GM18505 (cell line): ENCODE data around the gene AGBL4.

Experiments used
- ATAC-seq: cut with Tn5 transposase; IDR thresholded peaks from one replicate; pipeline ENCODE4 v1.9.1; 2021; ENCODE audit not compliant: unreplicated experiment
- POLR2A ChIP-seq: IDR thresholded peaks from 4 replicates; pipeline ENCODE4 v1.6.1; 2011; ENCODE audit warnings: borderline replicate concordance; ENCODE audit not compliant: insufficient read depth, insufficient read length; ENCODE audit errors: extremely low read depth

AGBL4 gene

DNA sequence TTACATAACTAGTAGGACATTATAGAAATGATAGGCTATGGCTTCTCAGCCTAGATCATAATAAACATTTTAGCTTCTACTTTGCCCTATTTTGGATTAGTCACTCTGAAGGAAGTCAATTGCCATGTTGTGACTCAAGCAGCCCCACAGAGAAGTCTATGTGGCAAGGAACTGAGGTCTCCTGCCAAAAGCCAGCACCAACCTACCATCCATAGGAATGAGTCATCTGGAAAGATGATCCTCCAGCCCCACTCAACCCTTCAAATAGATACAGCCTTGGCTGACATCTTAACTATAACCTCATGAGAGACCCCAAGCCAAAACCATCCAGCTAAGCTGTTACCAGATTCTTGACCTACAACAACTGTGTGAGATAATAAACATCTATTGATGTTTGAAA is 1170.7 kb downstream of the AGBL4 start:
- no peak for TF ChIP-seq POLR2A
- ATAC-seq = no peak

DNA sequence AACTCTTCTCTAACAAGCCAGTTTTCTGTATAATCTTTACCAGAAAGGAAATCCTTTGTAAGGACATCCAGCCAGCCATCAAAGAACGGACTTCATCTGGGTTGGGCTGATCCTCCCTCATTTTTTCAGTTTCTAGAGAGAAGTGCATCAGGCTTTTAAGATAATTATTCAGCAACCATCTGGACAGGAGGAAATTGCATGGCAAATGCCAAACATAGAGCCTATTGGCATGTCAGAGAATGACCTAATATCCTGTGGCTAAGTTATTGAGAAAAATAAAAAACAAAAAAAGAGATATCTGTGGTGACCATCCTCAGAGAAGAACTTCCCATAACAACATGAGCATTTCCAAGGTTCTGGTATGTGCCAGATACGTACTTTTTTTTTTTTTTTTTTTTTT is 1172.1 kb downstream of the AGBL4 start:
- no peak for ATAC-seq
- no peak for TF ChIP-seq POLR2A

DNA sequence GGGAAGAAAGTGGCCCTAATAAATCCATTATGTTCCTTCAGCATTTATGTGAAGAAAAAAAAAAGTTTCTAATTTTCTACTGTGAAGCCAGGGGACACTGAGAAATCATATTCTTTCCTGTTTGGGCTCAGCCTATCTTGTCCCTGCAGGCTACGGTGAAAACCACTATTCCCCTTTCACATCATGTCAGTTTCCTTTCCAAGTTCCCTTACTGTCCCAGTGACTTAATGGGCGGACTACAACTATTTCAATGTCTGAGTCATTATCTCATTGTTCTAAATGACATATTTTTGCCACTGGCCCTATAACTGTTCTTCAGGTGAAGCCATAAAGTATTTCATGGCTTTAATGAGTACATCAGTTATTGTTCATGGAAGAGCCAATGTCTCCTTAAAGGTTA is 1175.7 kb downstream of the AGBL4 start:
- no peak for ATAC-seq
- TF ChIP-seq POLR2A = no peak

DNA sequence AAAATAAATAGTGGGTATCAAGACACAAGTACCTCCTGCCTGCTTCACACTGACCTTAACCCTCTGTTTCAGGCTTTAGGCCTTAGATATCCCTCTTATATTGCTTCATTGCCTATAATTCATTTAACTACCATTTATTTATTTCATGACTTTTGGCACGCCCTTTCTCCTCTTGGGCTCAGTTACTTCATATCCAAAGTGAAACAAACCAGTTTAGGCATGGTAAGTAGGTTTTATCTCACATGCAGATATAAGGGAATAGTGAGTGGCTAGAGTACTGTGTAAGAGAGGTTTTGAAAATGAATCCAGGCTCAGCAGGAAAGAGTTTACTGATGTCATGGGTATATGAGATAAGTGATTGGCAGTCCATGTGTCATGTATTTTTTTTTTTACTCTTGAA is 1177.3 kb downstream of the AGBL4 start:
- no peak for ATAC-seq
- no peak for TF ChIP-seq POLR2A

DNA sequence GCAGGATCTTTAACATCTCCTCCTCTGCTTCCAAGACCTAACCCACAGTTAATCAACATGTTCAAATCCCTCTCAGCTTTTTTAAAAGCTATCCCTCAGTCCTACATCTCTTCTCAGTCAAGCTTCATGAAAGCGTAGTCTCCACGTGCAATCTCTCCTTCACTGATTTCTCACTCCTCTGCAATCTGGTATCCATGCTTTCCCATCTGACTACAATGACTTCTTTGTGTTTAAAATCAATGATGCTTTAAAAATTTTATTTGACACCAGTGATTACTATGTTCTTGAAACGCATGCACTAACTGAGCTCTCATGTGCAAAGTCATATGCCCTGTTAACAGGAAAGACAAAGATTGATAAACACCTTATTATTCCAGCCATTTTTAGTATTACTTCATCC is 1179.6 kb downstream of the AGBL4 start:
- ATAC-seq = no peak
- TF ChIP-seq POLR2A = no peak

DNA sequence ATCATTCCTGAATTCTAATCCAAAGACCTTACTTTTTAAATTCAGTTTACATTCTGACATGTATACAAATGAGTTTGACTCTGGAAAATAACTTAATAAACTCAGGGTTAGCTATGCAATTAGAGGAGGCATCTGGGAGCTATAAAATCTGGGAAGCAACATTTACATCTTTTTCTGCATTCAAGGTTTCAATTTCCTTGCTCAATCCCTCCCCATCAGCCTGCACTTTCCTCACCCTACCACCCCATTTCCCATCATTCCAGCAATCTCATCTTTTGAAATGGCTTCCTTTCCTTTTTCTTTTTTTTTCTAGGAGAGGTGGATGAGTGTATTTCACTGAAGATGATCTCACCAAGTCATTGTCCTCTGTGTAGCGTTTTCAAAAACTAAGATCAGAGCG is 1181.8 kb downstream of the AGBL4 start:
- no peak for ATAC-seq
- no peak for TF ChIP-seq POLR2A

DNA sequence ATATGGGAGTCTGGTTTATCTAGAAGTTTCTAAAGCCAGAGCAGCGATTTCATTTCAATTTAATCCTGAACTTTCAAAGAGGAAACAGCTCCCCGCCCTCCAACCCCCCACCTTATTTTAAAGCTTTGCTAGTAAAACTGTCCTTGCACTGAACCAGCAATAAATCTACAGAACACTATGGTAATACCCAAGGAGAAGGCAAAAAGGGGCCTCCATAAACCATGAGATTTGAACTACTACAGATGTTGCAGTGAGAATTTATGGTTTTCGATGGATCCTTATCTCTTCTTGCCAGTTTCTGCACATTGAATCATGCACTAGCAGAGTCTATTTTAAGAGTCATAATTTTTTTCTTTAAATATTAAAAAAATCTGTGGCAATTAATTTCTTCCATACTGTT is 1182.3 kb downstream of the AGBL4 start:
- ATAC-seq = no peak

DNA sequence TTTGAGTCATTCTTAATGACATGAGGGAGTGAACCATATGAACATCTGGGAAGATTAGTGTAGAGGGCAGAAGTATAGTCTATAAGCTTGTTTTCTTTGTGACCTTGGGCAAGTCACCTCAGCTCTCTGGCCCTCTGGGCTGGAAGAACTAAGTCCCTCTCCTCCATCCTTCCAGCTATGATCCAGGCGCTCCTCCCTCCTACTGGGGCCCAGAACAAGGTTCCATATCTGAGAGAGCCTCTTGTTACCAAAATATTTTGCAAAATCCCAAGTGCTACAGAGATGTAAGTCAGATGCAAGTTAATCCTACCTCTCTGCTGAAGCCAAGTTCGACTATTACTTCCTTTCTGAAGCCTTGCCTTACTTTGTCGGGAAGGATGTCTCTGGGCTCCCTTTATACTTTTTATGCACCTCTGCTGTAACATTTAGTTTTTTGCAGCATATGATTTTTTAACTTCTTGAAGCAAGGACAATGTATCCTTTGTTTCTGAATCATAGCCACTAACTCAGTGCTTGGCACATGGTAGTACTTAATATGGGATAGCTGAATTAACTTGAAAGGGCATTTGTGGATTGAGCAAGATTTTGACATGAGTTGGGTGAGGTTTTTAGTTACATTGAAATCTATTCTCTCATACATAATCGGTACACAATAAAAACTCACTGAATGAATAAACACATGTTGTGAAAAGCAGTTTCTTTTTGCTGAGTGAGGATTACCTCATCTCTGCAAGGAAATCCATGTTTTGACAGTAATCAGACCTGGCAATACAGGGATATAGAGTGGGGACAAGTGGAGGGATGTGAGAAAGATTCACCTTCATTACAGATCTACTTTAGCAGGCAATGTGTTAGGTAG is 1192.4 kb downstream of the AGBL4 start:
- TF ChIP-seq POLR2A = no peak
- ATAC-seq = no peak

More for the DNA sequence above, 1182.3 kb downstream of the AGBL4 start:
- no peak for TF ChIP-seq POLR2A

DNA sequence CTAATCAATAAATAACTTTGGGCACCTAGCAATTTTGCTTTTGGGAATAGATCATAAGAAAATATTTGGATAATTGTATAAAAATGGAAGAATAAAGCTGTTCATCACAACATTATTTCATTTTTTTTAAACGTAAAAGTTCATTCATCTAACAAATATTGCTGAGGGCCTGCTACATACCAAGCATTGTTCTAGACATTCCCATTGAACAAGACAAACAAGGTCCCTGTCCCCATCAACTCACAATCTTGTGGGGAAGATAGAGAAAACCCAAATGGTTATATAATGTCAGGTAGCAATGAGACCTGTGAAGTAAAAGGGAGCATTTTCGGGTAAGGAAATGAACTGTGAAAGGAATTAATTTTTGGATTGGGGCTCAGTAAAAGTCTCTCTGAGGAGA is 1193.0 kb downstream of the AGBL4 start:
- TF ChIP-seq POLR2A = no peak
- no peak for ATAC-seq

DNA sequence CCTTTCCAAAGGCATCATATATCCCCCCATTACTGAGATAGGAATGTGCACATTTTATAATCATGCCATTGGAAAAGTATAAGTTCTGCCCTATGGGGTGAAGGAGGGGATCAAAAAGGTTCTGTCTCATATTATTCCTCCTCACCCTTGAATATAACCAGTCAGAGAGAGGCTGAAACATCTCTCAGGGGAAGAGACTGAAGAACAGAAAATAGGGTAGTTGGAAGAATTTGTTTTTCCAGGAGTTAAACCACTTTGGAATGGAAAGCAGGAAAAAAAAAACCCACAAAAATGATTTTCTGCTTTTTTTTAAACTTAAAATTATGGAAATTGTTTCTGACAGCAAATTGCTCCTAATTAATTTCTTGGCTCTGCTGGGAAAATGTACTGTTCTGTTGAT is 1194.3 kb downstream of the AGBL4 start:
- ATAC-seq = no peak
- TF ChIP-seq POLR2A = no peak

DNA sequence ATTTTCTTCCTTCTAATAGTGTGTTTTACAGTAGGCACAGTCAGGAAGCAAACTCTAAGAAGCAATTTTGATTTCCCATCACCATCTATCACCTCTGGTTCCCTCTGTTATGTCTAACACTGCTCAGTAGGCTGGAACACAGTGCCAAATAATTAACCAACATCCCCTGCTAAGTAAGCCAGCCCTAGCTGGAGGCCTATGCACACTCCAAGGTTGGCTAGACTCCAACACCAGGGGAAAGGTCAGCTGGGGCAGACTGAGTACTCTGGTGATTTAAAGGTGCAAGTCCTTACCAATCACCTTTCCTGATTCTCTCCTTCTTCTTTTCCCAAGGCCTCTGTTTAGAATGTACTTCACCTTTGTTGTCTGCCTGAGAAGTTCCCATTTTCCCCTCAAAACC is 1200.6 kb downstream of the AGBL4 start:
- no peak for ATAC-seq
- TF ChIP-seq POLR2A = no peak

DNA sequence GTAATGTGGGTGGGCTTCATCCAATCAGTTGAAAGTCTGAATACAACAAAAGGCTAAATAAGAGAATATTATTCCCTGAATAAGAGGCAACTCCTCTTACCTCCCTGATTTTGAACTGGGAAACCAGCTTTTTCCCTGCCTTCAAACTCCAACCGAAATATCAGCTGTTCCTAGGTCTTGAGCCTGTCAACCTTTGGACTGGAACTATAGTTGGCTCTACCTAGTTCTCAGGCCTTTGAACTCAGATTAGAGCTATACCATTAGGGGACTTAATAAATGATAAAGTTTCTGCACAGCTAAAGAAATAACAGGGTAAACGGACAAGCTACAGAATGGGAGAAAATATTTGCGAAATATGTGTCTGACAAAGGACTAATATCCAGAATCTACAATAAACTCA is 1203.3 kb downstream of the AGBL4 start:
- TF ChIP-seq POLR2A = no peak
- no peak for ATAC-seq

DNA sequence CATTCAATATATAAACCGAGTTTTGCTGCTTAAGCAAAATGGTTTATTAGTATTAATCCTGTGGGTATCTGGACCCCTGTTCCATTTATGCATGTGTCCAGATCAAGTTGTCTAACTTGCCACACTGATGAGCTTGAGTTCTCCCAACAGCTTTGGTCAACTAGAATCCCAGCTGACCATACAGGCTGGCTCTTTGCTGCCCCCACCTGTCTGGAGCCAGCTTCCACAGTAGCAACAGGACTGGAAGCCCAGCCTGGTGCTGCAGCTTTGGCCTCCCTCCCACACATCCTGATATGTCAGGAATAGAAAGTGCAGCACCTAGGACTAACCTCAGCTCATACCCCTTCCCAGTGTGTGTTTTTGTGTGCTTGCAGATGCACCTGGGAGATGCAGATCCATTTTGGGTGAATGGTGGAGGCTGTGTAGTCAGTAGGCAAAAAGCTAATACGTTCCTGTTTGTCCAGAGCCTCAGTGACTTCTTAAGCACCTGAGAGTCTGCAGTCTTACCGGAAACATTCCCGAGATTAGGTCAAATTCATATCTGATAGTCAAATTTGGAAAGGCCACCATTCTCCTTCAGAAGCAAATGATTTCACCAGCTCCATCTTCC is 1206.1 kb downstream of the AGBL4 start:
- ATAC-seq = peak; percentile 78
- TF ChIP-seq POLR2A = no peak

DNA sequence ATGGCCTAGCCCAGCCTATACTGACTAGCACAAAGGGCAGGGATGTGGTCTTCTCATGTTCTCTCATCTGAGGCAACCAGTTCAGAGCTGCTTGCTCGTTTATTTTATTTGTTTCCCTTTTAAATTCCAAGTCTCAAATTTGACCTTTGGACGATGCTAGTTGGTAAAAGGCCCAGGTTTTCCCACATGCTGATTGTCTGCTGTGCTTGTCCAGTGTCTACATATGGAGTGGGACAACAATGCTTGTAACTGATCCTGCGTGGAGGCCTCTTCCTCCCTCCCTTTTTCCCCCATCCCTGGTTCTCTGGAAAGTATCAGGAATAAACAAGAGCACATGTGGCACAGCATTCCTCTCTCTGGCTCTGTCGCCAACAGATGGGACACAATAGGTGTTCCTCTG is 1213.0 kb downstream of the AGBL4 start:
- TF ChIP-seq POLR2A = no peak
- no peak for ATAC-seq
